HEK293 (cell line): ENCODE measurements around the gene SOX6.

ENCODE experiments used
- BCL11B ChIP-seq: fragments of 450-650 bp; formaldehyde crosslinking; IDR thresholded peaks from 2 replicates; pipeline ENCODE4 v1.5.1; 2016; ENCODE audit warnings: low read depth, missing biosample characterization, missing genetic modification characterization
- SCRT1 ChIP-seq: fragments of 450-650 bp; formaldehyde crosslinking; IDR thresholded peaks from 2 replicates; pipeline ENCODE4 v1.5.1; 2016; ENCODE audit warnings: missing biosample characterization, missing genetic modification characterization, borderline replicate concordance
- SP7 ChIP-seq: fragments of 450-650 bp; formaldehyde crosslinking; IDR thresholded peaks from 2 replicates; pipeline ENCODE4 v1.5.1; 2016; ENCODE audit warnings: missing biosample characterization, missing genetic modification characterization
- ZNF274 ChIP-seq, 2 experiments: fragments of 200-500 bp in 1 of 2; fragments of 450-650 bp in 1 of 2; sonication (Bioruptor generic) in 1 of 2; formaldehyde crosslinking in 1 of 2; IDR thresholded peaks; 2 replicates each; pipeline versions ENCODE4 v1.5.1 to v1.6.1; 2014 to 2016; ENCODE audit warnings: borderline replicate concordance in 1 of 2, inconsistent platforms in 1 of 2, low read length in 1 of 2, missing biosample characterization in 1 of 2, missing genetic modification characterization in 1 of 2
- ZNF37A ChIP-seq: fragments of 450-650 bp; IDR thresholded peaks from 2 replicates; pipeline ENCODE4 v1.5.1; 2018; ENCODE audit warnings: missing biosample characterization, missing genetic modification characterization
- ZNF48 ChIP-seq: fragments of 450-650 bp; formaldehyde crosslinking; IDR thresholded peaks from 2 replicates; pipeline ENCODE4 v1.5.1; 2016; ENCODE audit warnings: missing biosample characterization, missing genetic modification characterization
- ZNF501 ChIP-seq: fragments of 450-650 bp; formaldehyde crosslinking; IDR thresholded peaks from 2 replicates; pipeline ENCODE4 v1.5.1; 2016; ENCODE audit warnings: missing biosample characterization, missing genetic modification characterization
- ZNF660 ChIP-seq: fragments of 450-650 bp; IDR thresholded peaks from 2 replicates; pipeline ENCODE4 v1.5.1; 2018; ENCODE audit warnings: missing biosample characterization, mild to moderate bottlenecking, missing genetic modification characterization
- ZNF785 ChIP-seq: fragments of 450-650 bp; formaldehyde crosslinking; IDR thresholded peaks from 2 replicates; pipeline ENCODE4 v1.5.1; 2016; ENCODE audit warnings: missing biosample characterization, missing genetic modification characterization
- TF ChIP-seq, protein P1 (sequence below): IDR thresholded peaks from 2 replicates; pipeline ENCODE4 v1.6.1; 2011; ENCODE audit warnings: mild to moderate bottlenecking, low read depth, low read length, borderline replicate concordance
- TF ChIP-seq, protein P2 (sequence below): fragments of 450-650 bp; formaldehyde crosslinking; IDR thresholded peaks from 2 replicates; pipeline ENCODE4 v1.5.1; 2016; ENCODE audit warnings: missing biosample characterization, missing genetic modification characterization
- TF ChIP-seq, protein P3 (sequence below): fragments of 450-650 bp; formaldehyde crosslinking; IDR thresholded peaks from 2 replicates; pipeline ENCODE4 v1.5.1; 2016; ENCODE audit warnings: missing biosample characterization, missing genetic modification characterization
- TF ChIP-seq, protein P4 (sequence below): fragments of 450-650 bp; formaldehyde crosslinking; IDR thresholded peaks from 2 replicates; pipeline ENCODE4 v1.5.1; 2016; ENCODE audit warnings: missing biosample characterization, missing genetic modification characterization

DNA sequence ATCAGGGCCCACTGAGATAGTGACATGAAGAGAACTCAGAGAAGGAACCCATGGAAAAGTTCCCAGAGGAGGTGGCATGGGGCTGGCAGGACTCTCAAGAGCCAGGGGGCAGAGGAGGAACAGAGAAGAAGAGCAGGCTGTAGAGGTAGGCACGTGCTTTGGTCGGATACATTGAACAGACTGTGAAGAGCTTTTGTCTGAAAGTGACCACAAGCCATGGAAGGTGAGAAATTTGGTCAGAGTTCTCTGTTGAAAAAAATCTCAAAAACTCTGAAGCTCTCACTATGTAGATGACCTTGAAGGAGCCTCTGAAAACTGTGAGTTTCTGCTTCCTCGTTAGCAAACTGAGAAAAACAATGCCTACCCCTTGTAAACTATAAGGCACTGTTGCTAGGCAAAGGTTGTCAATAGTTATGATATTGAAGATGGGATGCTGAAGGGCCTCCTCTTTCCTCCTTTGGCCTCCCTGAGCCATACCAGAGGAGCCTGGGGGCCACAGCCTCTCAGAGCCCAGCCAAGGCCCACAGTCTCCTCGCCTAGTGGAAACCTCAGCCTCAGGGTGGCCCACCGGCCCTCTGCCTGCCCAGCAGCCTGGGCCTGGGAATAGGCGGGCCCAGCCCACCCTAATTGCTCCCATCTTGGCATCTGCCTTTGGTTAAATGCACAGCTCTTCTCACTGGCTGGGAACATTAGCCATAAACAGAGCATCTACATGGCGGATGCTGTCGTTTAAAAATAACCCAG is 415.7 kb downstream of the SOX6 start:
- TF ChIP-seq ZNF274 (IDR thresholded peaks at IDR 0.05; ENCODE audit: low read length) (no peak), ZNF274 (tag by site-specific recombination; IDR thresholded peaks at IDR 0.05; ENCODE audit: borderline replicate concordance) (no peak), BCL11B (tag by site-specific recombination) (no peak), ZNF48 (tag by site-specific recombination) (no peak), SP7 (tag by site-specific recombination) (no peak), ZNF785 (tag by site-specific recombination) (no peak), ZNF37A (tag by site-specific recombination) (no peak), ZNF660 (tag by site-specific recombination) (no peak), SCRT1 (tag by site-specific recombination) (no peak), ZNF501 (tag by site-specific recombination) (no peak)
- TF ChIP-seq, protein P1, sequence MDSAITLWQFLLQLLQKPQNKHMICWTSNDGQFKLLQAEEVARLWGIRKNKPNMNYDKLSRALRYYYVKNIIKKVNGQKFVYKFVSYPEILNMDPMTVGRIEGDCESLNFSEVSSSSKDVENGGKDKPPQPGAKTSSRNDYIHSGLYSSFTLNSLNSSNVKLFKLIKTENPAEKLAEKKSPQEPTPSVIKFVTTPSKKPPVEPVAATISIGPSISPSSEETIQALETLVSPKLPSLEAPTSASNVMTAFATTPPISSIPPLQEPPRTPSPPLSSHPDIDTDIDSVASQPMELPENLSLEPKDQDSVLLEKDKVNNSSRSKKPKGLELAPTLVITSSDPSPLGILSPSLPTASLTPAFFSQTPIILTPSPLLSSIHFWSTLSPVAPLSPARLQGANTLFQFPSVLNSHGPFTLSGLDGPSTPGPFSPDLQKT: no peak
- TF ChIP-seq, protein P2, sequence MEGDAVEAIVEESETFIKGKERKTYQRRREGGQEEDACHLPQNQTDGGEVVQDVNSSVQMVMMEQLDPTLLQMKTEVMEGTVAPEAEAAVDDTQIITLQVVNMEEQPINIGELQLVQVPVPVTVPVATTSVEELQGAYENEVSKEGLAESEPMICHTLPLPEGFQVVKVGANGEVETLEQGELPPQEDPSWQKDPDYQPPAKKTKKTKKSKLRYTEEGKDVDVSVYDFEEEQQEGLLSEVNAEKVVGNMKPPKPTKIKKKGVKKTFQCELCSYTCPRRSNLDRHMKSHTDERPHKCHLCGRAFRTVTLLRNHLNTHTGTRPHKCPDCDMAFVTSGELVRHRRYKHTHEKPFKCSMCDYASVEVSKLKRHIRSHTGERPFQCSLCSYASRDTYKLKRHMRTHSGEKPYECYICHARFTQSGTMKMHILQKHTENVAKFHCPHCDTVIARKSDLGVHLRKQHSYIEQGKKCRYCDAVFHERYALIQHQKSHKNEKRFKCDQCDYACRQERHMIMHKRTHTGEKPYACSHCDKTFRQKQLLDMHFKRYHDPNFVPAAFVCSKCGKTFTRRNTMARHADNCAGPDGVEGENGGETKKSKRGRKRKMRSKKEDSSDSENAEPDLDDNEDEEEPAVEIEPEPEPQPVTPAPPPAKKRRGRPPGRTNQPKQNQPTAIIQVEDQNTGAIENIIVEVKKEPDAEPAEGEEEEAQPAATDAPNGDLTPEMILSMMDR (tag by site-specific recombination): no peak
- TF ChIP-seq, protein P3, sequence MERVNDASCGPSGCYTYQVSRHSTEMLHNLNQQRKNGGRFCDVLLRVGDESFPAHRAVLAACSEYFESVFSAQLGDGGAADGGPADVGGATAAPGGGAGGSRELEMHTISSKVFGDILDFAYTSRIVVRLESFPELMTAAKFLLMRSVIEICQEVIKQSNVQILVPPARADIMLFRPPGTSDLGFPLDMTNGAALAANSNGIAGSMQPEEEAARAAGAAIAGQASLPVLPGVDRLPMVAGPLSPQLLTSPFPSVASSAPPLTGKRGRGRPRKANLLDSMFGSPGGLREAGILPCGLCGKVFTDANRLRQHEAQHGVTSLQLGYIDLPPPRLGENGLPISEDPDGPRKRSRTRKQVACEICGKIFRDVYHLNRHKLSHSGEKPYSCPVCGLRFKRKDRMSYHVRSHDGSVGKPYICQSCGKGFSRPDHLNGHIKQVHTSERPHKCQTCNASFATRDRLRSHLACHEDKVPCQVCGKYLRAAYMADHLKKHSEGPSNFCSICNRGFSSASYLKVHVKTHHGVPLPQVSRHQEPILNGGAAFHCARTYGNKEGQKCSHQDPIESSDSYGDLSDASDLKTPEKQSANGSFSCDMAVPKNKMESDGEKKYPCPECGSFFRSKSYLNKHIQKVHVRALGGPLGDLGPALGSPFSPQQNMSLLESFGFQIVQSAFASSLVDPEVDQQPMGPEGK (tag by site-specific recombination): no peak
- TF ChIP-seq, protein P4, sequence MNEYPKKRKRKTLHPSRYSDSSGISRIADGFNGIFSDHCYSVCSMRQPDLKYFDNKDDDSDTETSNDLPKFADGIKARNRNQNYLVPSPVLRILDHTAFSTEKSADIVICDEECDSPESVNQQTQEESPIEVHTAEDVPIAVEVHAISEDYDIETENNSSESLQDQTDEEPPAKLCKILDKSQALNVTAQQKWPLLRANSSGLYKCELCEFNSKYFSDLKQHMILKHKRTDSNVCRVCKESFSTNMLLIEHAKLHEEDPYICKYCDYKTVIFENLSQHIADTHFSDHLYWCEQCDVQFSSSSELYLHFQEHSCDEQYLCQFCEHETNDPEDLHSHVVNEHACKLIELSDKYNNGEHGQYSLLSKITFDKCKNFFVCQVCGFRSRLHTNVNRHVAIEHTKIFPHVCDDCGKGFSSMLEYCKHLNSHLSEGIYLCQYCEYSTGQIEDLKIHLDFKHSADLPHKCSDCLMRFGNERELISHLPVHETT (tag by site-specific recombination): no peak
